Vagina (tissue), 2 donors: ENCODE data around the gene NHSL2. TPM values are rescaled to one million over a fixed set of nuclear protein-coding genes. Genes with fewer than 3 reads are reported as not detected.

ENCODE experiments used
- DNase-seq, 2 donors: peaks; one replicate each; pipeline ENCODE4 v3.0.0-alpha.2; 2017; ENCODE audit errors: extremely low spot score in 2 of 2
- H3K27ac ChIP-seq: fragments of 200-600 bp; sonication (generic); one replicate; pipeline ENCODE4 v1.5.1; 2019
- H3K27me3 ChIP-seq: fragments of 200-600 bp; sonication (generic); one replicate; pipeline ENCODE4 v1.5.1; 2019
- H3K36me3 ChIP-seq, 2 donors: fragments of 200-600 bp; sonication (generic); one replicate each; pipeline ENCODE4 v1.5.1; 2017 to 2019
- H3K4me1 ChIP-seq: fragments of 200-600 bp; sonication (generic); one replicate; pipeline ENCODE4 v1.5.1; 2019
- H3K4me3 ChIP-seq, 2 donors: fragments of 200-600 bp; sonication (generic); 1 replicate in 1 of 2; 2 replicates in 1 of 2; pipeline ENCODE4 v1.5.1; 2016 to 2019
- H3K9me3 ChIP-seq: fragments of 200-600 bp; sonication (generic); one replicate; pipeline ENCODE4 v1.5.1; 2019
- CTCF ChIP-seq, 3 experiments: fragments of 450-650 bp in 2 of 3; fragments of 200-600 bp in 1 of 3; sonication (generic) in 1 of 3; IDR thresholded peaks; one replicate each; pipeline ENCODE4 v1.5.1; 2017 to 2019; ENCODE audit warnings: antibody characterized with exemption in 3 of 3, mild to moderate bottlenecking in 2 of 3, moderate library complexity in 2 of 3
- POLR2A ChIP-seq, 2 donors: fragments of 450-650 bp; IDR thresholded peaks; one replicate each; pipeline ENCODE4 v1.6.1; 2017; ENCODE audit warnings: antibody characterized with exemption in 2 of 2, mild to moderate bottlenecking in 2 of 2, moderate library complexity in 2 of 2
- POLR2AphosphoS5 ChIP-seq, 2 donors: sonication (generic); formaldehyde crosslinking; IDR thresholded peaks; one replicate each; pipeline ENCODE4 v1.9.0; 2017; ENCODE audit warnings: antibody characterized with exemption in 2 of 2, mild to moderate bottlenecking in 2 of 2, low read depth in 1 of 2; ENCODE audit not compliant: insufficient read depth in 1 of 2
- intact Hi-C: fragments of 100-400 bp; cut with DNase I; formaldehyde crosslinking; loops from one replicate; pipeline ENCODE4 v1.15.1; 2023
- total RNA-seq: library from RNA; depleted of rRNA; stranded (reverse); fragments of >200 nt; gene quantifications from one replicate; pipeline ENCODE4 v1.2.3, GENCODE V29; 2016

The NHSL2 gene
- total RNA-seq, 1 donor from 2014 or later: 12.3 TPM

GRCh38 chrX:72071213-72071612 lies 160.6 kb downstream of the NHSL2 start:
- H3K27me3 ChIP-seq: no peaks in the 10 kb centered on the region
- TF ChIP-seq CTCF (IDR thresholded peaks at IDR 0.05): no peak
- no peak for TF ChIP-seq POLR2AphosphoS5 (IDR thresholded peaks at IDR 0.05; ENCODE audit: insufficient read depth in 1 of 2, low read depth in 1 of 2)
- no peak for TF ChIP-seq POLR2A (IDR thresholded peaks at IDR 0.05)

GRCh38 chrX:72073633-72074032 lies 163.0 kb downstream of the NHSL2 start:
- Histone ChIP-seq H3K27me3 (no peaks in the 10 kb centered on the region), H3K36me3 (no peaks in the 10 kb centered on the region), H3K4me1 (peaks cover 9% of the 10 kb centered on the region), H3K4me3 (no peak overlapping the region), H3K27ac (no peak overlapping the region), H3K9me3 (no peaks in the 10 kb centered on the region)
- intact Hi-C loops: no loop called here
- no peak for DNase-seq
- no peak for TF ChIP-seq POLR2A (IDR thresholded peaks at IDR 0.05)
- TF ChIP-seq POLR2AphosphoS5 (IDR thresholded peaks at IDR 0.05; ENCODE audit: insufficient read depth in 1 of 2, low read depth in 1 of 2): no peak
- no peak for TF ChIP-seq CTCF (IDR thresholded peaks at IDR 0.05)

More at GRCh38 chrX:72071213-72071612, 160.6 kb downstream of the NHSL2 start:
- H3K36me3 ChIP-seq: no peaks in the 10 kb centered on the region
- peaks cover 9% of the 10 kb centered on the region for H3K4me1 ChIP-seq
- no peak overlapping the region for H3K27ac ChIP-seq
- H3K4me3 ChIP-seq: no peak overlapping the region
- no peak for DNase-seq
- intact Hi-C loops: no loop called here
- H3K9me3 ChIP-seq: no peaks in the 10 kb centered on the region

GRCh38 chrX:72078411-72078810 lies 167.8 kb downstream of the NHSL2 start:
- DNase-seq: no peak
- no peak for TF ChIP-seq POLR2A (IDR thresholded peaks at IDR 0.05)
- TF ChIP-seq POLR2AphosphoS5 (IDR thresholded peaks at IDR 0.05; ENCODE audit: insufficient read depth in 1 of 2, low read depth in 1 of 2): no peak
- no peak for TF ChIP-seq CTCF (IDR thresholded peaks at IDR 0.05)
- H3K9me3 ChIP-seq: no peaks in the 10 kb centered on the region
- intact Hi-C loops: no loop called here
- H3K27ac ChIP-seq: no peak overlapping the region
- no peaks in the 10 kb centered on the region for H3K27me3 ChIP-seq
- H3K36me3 ChIP-seq: no peaks in the 10 kb centered on the region
- no peaks in the 10 kb centered on the region for H3K4me1 ChIP-seq
- no peak overlapping the region for H3K4me3 ChIP-seq

GRCh38 chrX:72079607-72080006 lies 169.0 kb downstream of the NHSL2 start:
- no peaks in the 10 kb centered on the region for H3K27me3 ChIP-seq
- no peak overlapping the region for H3K27ac ChIP-seq
- no peak for TF ChIP-seq CTCF (IDR thresholded peaks at IDR 0.05)
- no peak for TF ChIP-seq POLR2A (IDR thresholded peaks at IDR 0.05)
- no peak for TF ChIP-seq POLR2AphosphoS5 (IDR thresholded peaks at IDR 0.05; ENCODE audit: insufficient read depth in 1 of 2, low read depth in 1 of 2)
- no peaks in the 10 kb centered on the region for H3K4me1 ChIP-seq
- DNase-seq: no peak
- H3K36me3 ChIP-seq: no peaks in the 10 kb centered on the region
- intact Hi-C loops: no loop called here
- peak overlapping the region in 1 of 2 donors; percentile 16 for H3K4me3 ChIP-seq
- no peaks in the 10 kb centered on the region for H3K9me3 ChIP-seq

GRCh38 chrX:72080150-72080549 lies 169.5 kb downstream of the NHSL2 start:
- Histone ChIP-seq H3K27ac (no peak overlapping the region), H3K36me3 (no peaks in the 10 kb centered on the region), H3K4me1 (no peaks in the 10 kb centered on the region), H3K9me3 (no peaks in the 10 kb centered on the region), H3K27me3 (no peaks in the 10 kb centered on the region), H3K4me3 (peak overlapping the region in 1 of 2 donors; percentile 16)
- intact Hi-C loops: no loop called here
- DNase-seq: no peak
- TF ChIP-seq POLR2A (IDR thresholded peaks at IDR 0.05) (no peak), POLR2AphosphoS5 (IDR thresholded peaks at IDR 0.05; ENCODE audit: insufficient read depth in 1 of 2, low read depth in 1 of 2) (no peak), CTCF (IDR thresholded peaks at IDR 0.05) (no peak)
